Tongue (tissue), 2 donors: ENCODE measurements around the gene KMT2D. TPM values are rescaled to one million over a fixed set of nuclear protein-coding genes. Genes with fewer than 3 reads are reported as not detected.

Source experiments
- DNase-seq: peaks from one replicate; pipeline ENCODE4 v3.0.0-alpha.2; 2015
- total RNA-seq: library from RNA; depleted of rRNA; stranded (reverse); fragments of >200 nt; gene quantifications from one replicate; pipeline ENCODE4 v1.2.3, GENCODE V29; 2014

KMT2D gene
- total RNA-seq, 1 donor from 2014 or later: 42.5 TPM

DNA sequence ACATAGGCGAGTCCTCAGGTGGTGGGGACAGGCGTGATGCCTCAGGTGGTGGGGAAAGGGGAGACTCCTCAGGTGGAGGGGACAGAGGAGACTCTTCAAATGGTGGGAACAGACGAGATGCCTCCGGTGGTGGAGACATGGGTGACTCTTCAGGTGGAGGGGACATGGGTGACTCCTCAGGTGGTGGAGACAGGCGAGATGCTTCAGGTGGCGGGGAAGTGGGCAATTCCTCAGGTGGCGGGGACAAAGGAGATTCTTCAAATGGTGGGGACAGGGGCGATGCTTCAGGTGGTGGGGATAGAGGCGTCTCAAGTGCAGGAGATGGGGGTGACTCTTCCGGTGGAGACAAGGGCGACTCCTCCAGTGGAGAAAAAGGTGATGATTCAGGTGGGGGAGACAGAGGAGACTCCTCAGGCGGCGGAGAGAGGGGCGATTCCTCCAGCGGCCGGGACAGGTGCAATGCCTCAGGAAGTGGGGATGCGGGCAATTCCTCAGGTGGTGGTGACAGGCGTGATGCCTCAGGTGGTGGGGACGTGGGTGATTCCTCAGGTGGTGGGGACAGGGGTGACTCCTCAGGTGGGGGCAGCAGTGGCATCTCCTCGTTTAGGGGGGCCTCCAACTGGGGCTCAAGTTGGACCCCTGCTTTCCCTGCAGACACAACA lies 8.7 kb downstream of the KMT2D start:
- DNase-seq: no peak

DNA sequence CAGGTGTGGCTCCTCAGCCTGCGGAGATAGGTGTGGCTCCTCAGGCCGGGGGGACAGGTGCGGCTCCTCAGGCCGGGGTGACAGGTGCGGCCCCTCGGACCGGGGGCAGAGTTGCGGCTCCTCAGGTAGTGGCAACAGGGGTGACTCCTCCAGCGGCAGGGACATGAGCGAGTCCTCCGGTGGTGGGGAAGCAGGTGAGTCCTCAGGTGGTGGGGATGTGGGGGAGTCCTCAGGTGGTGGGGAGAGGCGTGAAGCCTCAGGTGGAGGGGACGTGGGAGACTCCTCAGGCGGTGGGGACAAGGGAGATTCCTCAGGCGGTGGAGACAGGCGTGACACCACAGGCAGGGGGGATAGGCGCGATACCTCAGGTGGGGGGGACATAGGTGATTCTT lies 9.2 kb downstream of the KMT2D start:
- no peak for DNase-seq

DNA sequence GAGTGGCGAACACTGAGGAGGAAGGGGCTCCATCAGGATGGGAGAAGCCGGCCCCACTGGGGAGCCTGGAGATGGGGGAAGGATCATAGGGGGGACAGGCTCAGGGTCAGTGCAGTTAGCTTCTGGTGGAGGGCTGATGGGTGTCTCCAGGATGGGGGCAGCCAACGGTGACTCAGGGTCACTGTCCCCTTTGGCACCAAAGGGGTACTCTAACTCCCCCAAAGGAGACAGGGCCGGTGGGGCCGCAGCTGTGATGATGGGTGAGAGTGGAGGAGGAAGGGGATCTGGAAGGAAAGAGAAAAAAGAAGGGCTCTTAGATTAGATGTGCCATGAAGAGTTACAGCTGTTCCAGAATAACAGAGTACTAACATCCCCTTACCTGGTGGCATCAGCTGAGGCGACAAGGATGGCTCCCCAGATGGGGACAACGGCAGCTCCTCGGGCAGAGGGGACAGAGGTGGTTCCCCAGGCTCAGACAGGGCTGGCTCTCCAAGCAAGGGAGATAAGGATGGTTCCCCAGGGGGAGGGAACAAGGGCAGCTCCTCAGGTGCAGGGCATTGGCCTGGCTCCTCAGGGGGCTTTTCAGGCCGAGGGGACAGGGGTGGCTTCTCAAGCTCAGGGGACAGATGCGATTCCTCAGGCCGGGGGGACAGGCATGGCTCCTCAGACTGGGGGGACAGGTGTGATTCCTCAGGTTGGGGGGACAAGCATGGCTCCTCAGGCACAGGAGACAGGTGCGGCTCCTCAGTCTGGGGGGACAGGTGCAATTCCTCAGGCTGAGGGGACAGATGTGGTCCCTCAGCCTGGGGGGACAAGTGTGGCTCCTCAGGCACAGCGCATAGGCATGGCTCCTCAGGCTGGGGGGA lies 9.9 kb downstream of the KMT2D start:
- no peak for DNase-seq

DNA sequence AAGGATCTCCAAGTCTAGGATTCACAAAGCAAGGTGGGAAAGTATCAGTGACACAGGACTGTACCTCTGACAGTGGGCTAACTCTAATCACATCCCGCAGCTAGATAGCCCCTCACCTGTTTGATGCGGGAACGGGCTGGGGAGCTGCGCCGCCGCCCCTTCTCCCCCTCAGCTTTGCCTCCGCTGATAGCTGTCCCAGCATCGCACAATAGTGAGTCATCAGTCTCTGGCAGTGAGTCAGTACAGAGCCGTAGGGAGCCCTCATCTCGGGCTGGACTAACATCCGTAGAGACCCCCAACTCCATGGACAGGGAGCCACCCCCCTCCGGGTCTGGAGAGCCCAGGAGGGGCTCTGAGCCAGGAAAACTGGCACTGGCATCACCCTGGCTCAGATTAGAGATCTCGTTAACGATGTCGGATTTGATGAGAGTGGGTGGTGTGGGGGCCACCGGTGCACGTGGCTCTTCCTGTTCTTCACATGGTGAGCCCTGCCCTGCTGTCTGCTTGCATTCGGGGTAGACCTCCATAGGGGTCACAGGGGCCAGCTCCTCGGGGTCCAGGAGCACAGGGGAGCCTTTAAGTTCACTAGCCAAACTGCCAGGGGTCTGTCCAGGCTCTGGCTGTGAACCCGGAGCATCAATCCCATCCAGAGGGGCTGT lies 10.9 kb downstream of the KMT2D start:
- DNase-seq: no peak

DNA sequence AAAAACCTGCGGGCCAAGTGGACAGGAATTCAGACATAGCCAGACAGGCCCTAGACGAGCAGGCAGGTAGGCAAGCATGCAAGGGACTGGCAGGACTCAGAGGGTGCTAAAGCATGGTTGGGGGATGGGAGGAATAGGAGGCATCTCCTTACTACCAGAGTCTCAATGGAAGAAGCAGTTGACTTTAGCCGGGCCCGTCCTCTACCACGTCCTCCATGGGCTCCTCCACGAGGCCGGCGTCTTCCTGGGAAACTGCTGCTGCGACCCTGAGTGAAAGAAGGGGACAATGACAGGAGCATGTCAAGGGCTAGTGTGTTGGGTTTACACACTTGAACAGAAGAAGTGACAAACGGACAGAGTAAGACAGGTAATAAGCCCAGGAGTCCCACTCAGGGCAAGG lies 11.6 kb downstream of the KMT2D start:
- DNase-seq: no peak

DNA sequence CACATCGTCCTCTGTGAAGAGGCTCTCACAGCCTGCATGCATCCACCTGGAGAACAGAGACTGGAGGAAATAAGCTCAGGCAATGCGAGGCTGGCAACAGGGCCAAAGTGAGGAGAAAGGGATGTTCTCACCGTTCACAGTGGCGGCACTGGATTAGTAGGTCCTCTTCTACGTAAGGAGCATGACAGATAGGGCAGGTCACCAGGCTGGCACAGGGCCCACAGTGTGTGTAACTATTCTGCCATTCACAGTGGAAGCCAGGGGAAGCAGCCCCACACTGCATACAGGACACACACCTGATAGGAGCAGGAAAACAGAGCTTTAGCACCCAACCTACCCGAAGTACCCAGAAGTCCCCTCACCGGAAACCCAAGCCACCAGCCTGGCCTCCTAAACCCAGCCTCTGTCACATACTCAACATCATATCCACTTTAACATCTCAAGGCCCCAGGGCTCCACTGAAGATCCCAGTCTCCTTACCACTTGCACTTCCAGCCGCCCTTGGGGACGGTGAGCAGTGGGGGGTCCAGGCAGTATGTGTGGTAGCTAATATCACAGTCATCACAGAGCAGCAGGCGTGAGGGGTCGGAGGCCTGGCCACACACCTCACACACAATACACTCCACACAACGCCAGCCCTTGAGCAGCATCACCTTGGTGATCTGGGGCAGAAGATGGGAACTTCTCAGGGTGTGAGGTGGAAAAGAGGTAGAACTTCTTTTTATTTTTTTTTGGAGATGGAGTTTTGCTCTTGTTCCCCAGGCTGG lies 14.3 kb downstream of the KMT2D start:
- no peak for DNase-seq

DNA sequence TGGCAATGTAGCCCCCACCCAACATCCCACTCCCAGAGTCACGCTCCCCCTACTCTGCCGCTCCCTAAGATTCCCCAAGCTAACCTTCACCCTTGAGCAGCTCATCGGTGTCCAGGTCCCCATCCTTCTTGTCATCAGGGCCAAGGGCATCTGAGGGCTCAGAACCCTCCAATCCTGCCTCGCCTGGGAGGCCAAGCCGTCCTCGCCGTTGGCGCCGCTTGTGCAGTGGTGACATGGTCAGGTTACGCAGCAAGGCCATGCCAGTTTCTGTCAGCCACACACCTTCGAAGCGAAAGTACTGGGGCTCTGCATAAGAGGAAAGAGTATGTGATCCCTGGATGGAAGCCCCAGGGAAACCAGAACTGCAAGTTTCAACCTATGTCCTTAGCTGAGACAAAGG lies 15.9 kb downstream of the KMT2D start:
- DNase-seq: no peak

DNA sequence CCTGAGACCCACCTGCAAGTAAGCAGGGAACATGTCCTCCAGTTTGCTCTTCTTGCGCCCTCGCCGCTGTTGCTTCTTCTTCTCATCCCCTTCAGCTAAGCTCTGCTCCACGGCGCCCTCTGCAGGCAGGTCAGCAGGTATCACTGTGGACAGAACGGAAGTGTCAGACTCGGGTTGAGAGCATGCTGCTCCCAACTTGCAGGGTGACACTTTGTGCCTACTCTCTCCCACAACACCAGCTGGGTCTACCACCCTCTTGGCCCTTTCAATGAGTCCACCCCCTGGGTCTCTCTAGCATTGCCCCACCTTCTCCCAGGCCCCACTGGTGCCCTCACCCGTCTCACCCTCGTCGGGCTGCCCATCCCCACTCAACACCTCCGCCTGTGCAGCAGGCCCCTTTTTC lies 16.7 kb downstream of the KMT2D start:
- peak; percentile 52 for DNase-seq

DNA sequence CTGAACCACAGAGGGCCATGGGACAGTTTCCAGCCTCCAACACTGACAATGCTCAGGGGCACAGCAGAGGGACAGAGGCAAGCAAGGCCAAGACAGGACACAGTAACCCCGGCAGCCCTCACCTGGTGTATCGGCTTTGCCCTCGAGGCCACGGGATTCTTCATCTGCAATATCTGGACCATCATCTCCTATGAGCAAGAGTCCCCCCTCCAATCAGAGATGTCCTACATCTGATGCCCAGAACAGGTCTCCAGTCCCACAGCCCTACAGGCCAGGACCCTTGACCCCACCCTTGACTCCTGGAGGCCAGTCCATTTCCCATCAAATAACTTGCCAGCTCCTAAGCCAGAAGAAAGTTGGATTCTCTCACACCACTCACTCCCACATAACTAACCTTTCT lies 17.4 kb downstream of the KMT2D start:
- no peak for DNase-seq

DNA sequence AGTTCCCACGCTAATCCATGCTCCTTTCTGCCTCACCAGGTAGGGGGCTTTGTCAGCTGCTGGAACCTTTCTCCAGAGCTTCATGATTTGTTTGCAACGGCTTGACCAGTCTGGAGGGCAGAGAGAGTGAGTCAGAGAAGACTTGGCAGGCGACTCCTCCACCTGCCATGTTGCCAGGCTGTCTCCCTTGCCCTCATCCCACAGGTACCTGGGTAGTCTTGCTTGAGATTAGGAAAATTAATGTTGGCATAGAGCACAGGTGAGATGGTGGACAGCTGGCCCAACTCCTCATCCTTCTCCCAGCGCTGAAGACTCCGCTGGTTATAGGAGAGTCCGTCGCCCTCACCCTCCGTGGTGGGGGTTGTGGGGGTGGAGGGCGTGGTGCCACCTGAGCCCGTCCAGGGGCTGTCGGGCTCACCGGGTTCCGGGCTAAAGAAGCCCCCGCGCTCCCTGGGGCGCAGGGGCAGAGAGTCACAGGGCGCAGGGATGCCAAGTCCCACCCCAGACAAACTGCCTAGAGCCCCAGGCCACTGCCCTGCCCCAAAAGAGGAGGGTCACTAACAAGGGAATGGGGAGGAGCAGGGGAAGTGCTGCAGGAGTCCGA lies 18.6 kb downstream of the KMT2D start:
- DNase-seq: no peak

DNA sequence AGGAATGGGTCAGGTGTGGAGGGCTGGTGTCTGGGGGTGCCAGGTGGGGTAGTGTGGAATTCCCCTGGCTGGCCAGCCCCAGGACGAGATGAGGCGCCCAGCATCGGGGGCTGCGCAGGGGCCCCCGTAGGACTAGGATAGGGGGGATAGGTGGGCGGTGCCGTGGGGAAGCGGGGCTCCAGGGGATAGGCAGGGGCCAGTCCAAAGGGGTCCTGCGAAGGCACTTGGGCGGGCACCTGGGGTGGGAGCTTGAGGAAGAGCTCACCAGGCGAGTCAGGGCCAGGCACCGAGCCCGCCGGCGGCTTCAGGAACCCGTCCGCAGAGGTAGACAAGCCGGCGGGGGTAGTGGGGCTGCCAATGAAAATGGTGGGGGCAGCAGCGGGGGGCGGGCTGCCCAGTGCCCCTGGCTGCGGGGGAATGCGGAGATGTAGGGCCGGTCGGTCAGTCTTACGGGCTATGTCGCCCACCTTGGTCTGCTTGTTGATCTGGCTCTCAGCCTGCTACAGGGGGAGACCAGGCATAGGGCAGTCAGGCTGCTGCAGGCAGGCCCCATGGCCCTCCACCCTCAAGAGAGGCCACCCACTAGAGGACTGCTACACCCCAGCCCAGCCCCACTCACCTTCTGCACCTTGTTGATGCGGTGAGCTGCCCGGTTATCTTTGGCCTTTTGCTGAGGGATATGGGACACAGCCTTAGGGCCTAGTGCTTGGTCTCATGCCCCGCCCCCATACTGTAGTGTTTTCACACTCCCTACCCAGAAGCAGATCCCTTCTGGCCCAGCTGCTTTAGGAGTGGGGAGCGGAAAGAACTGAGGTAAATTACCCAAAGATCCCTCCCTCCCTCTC lies 19.3 kb downstream of the KMT2D start:
- no peak for DNase-seq

DNA sequence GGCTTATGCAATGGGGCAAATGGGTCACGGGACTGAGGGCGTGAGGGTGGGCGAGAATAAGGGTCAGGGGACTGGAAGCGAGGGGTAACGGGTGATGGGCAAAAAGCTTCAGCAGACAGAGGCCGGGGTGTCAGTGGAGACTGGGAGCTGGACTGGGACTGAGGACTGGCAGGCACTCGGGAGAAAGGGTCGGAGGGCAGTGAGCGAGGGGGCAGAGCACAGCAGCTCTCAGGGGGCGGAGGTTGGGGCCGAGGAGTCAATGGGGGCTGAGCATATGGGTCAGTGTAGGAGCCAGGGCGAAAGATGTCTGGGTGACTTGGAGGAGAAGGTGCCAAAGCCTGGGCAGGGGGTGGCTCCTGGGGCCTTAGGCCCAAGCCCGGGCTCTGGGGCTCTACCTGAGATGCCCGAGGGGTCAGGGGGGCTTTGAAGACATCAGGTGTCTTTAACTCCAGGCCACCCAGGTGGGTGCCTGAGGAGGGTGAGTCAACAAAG lies 20.2 kb downstream of the KMT2D start:
- no peak for DNase-seq

DNA sequence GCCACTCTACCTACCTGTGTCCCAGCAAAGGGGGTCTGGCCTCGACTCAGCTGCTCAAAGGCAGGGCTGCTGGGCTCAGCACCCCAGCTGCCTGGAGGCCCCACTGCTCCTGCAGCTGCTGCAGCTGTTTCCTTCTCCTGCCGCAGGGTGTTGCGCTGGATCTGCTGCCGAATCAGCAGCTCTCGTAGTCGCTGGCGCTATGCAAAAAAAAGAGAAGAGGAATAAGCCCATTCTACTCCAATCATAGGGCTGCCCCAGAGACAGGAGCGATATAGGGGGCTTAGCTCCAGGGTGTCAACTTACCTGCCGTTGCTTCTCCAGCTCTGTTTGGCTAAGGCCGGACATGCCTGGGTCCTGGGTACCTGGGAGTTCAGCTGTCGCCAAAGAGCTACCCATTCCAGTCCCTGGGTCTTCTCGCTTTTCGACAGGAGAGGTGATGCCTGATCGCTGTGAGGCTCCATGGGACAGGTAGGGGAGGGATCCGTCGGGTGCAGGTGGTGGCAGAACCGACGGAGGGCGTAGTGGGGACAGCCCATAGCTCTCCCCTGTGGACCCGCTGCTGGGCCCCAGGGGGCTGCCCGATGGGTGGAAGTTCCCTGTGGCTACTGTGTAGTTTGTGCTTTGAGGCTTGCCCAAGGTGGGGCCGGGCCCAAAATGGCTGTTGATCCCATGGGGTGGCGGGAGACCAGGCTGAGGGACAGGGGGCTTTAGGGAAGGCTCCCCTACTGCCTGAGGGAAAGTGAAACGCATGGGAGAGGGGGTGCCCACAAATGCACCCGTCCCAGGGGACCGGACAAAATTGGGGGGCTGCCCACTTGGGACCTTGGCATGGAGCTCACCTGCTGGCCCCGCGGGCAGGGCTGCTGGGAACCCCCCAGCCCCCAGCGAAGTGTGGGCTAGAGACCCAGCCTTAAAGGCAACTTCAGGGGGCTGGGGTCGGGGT lies 20.9 kb downstream of the KMT2D start:
- DNase-seq: no peak

DNA sequence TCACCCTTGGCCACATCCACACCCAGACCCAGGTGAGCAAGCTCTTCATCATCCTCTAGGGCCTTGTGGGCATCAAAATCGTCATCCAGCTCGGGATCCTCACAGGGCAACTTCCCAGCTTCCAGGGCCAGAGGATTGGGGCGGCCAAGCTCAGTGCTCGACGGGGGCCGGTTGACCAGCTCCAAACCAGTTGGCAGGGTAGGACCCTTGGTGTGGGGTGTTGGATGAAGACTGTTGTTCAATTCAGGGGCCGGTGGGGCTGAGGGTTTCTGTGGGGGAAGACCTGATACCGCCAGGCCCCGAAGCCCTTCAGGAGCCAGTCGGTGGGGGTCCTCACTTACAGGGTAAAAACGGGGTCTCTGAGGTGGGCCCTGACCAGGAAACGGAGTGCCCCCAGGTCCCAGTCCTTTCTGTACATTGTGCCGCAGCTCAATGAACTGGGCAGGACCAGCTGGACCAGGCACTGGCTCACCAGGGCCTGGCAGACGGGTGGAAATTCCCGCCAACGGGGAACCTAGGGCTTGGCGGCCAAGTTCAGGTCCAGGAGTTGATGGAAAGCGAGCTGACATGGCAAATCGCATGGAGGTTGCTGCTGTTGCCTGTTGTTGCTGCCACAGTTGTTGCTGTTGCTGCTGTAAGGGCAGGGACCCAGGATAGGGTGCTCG lies 22.2 kb downstream of the KMT2D start:
- no peak for DNase-seq

DNA sequence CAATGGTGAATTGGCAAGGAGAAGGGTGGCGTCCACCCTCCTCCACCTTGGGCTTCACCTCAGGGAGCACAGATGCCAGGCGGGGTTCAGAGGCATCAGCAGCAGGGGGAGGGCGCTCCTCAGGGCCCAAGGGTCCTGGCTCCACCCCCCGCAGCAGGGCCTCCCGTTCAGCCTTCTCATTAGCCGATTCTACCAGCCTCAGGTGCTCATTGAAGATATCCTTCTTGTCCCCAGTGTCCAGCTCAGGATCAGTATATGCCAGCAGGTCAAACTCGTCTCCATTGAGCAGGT lies 22.7 kb downstream of the KMT2D start:
- no peak for DNase-seq

DNA sequence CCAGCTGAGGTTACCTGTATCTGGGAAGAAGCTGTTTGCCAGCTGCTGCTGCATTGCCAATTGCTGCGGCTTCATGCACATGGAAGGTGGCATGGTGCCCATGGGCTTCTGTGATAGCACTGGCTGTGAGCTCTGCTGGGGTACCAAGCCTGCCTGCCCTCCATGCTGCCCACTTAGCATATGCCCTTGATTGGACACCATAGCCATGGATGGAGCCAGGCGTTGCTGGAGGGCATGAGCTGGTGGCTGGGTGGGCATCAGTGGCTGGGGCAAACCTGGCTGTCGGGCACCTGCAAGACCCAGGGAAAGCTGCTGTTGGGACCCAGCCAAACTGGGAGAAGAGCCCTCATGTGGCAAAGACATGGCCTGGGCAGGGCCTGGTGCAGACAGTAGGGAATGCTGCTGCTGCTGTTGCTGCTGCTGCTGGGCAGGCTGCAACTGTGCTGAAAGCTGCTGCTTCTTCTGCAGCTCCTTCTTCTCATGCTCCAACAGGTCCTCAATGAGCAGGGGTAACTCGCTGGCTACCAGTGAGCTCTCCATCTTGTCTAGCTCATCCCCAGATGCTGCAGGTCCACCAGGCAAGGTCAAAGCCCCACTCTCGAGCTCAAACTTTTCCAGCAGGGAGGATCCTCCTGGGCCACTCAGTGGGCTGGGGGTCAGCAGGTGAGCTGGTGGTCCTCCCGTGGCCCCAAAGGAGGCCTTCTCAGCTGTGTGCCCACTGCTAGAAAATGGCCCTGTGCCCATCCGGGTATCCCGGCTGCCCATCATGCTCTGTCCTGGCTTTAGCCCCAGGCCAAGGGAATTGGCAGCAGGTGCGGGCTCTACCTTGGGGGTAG lies 23.3 kb downstream of the KMT2D start:
- DNase-seq: no peak

DNA sequence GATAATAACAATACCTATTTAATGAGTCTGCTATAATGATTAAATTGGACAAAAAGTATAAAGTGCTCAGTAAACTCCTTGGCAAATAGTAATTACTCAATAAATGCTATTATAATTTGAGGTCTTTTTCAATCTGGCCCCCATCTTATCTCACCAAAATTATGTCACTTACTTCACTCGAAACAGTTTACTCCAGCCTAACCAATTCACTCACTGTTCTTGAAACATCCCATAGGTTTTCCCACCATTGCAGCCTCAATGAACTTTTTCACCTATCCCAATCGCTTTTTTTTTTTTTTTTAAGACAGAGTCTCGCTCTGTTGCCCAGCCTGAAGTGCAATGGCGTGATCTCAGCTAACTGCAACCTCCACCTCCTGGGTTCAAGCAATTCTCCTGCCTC lies 24.6 kb downstream of the KMT2D start:
- DNase-seq: no peak

DNA sequence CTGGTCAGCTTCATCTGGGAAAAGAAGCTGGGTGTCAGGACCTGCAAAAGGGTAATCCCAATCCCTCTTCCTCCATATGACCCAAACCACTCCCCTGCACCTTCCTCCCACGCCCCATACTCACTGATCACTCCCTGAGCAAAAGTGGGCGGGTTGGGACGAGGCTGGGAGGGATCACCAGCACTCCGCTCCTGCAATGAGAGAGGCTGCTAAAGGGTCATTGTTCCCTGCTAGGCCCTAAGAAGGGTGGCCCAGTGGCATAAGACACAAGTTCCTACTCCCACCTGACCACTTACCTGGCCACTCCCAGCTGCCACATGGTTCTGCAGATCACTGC lies 26.3 kb downstream of the KMT2D start:
- no peak for DNase-seq
